HT1080 (cell line): Measurements from ENCODE around the gene HS6ST1. TPM values are rescaled to one million over a fixed set of nuclear protein-coding genes. Genes with fewer than 3 reads are reported as not detected.

Experiments used
- DNase-seq: peaks from one replicate; pipeline ENCODE4 v3.0.0-alpha.2; 2015; ENCODE audit warnings: low read depth
- total RNA-seq: library from RNA; depleted of rRNA; stranded (reverse); fragments of >200 nt; shearing (Covaris generic); gene quantifications from 2 replicates; pipeline ENCODE4 v1.2.3, GENCODE V29; 2014

The HS6ST1 gene
- total RNA-seq, 1 experiment from 2014 or later = 26.7 TPM

- DNase-seq = no peak
Measured at GRCh38 chr2:128300151-128301020, 18.3 kb downstream of the HS6ST1 start.

GRCh38 chr2:128299628-128300027 is 19.0 kb downstream of the HS6ST1 start:
- no peak for DNase-seq

GRCh38 chr2:128298846-128299507 is 19.7 kb downstream of the HS6ST1 start:
- DNase-seq = no peak

GRCh38 chr2:128298286-128298685 is 20.4 kb downstream of the HS6ST1 start:
- DNase-seq = no peak

GRCh38 chr2:128293870-128294455 is 24.7 kb downstream of the HS6ST1 start:
- DNase-seq = no peak

GRCh38 chr2:128293426-128293755 is 25.3 kb downstream of the HS6ST1 start:
- DNase-seq = no peak

- DNase-seq = no peak
Measured at GRCh38 chr2:128292599-128293425, 25.9 kb downstream of the HS6ST1 start.

GRCh38 chr2:128291844-128292598 is 26.6 kb downstream of the HS6ST1 start:
- no peak for DNase-seq

GRCh38 chr2:128291161-128291843 is 27.4 kb downstream of the HS6ST1 start:
- DNase-seq = no peak

- no peak for DNase-seq
Measured at GRCh38 chr2:128290356-128290755, 28.3 kb downstream of the HS6ST1 start.

GRCh38 chr2:128289439-128289838 is 29.2 kb downstream of the HS6ST1 start:
- no peak for DNase-seq

- DNase-seq = no peak
Measured at GRCh38 chr2:128288781-128289180, 29.9 kb downstream of the HS6ST1 start.

- DNase-seq = no peak
Measured at GRCh38 chr2:128287780-128288735, 30.6 kb downstream of the HS6ST1 start.

GRCh38 chr2:128286905-128287779 is 31.5 kb downstream of the HS6ST1 start:
- DNase-seq = no peak

GRCh38 chr2:128286011-128286721 is 32.5 kb downstream of the HS6ST1 start:
- DNase-seq = no peak

GRCh38 chr2:128285329-128285931 is 33.2 kb downstream of the HS6ST1 start:
- DNase-seq = no peak

GRCh38 chr2:128284841-128285240 is 33.8 kb downstream of the HS6ST1 start:
- DNase-seq = no peak
